Epithelial cell of esophagus (primary cell): Measurements from ENCODE around the gene PERCC1.

Experiments used
- DNase-seq: peaks from one replicate; pipeline ENCODE4 v3.0.0; 2010; ENCODE audit warnings: low read depth
- H3K4me3 ChIP-seq: 2 replicates; pipeline ENCODE4 v1.5.1; 2011; ENCODE audit warnings: mild to moderate bottlenecking, low read length, control low read depth
- TF ChIP-seq, protein P1 (sequence below): IDR thresholded peaks from 2 replicates; pipeline ENCODE4 v1.5.1; 2011; ENCODE audit warnings: low read depth, mild to moderate bottlenecking, low read length, control low read depth, inconsistent platforms; ENCODE audit not compliant: insufficient read depth; ENCODE audit errors: missing control alignments

PERCC1 gene

GRCh38 chr16:1398826-1399581 is 31.9 kb upstream of the PERCC1 start:
- no peak for DNase-seq
- TF ChIP-seq, protein P1, sequence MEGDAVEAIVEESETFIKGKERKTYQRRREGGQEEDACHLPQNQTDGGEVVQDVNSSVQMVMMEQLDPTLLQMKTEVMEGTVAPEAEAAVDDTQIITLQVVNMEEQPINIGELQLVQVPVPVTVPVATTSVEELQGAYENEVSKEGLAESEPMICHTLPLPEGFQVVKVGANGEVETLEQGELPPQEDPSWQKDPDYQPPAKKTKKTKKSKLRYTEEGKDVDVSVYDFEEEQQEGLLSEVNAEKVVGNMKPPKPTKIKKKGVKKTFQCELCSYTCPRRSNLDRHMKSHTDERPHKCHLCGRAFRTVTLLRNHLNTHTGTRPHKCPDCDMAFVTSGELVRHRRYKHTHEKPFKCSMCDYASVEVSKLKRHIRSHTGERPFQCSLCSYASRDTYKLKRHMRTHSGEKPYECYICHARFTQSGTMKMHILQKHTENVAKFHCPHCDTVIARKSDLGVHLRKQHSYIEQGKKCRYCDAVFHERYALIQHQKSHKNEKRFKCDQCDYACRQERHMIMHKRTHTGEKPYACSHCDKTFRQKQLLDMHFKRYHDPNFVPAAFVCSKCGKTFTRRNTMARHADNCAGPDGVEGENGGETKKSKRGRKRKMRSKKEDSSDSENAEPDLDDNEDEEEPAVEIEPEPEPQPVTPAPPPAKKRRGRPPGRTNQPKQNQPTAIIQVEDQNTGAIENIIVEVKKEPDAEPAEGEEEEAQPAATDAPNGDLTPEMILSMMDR, result no peak
- H3K4me3 ChIP-seq, result no peak overlapping the region

GRCh38 chr16:1401061-1401757 is 29.7 kb upstream of the PERCC1 start:
- TF ChIP-seq, protein P1, result no peak
- H3K4me3 ChIP-seq, result no peak overlapping the region
- DNase-seq, result no peak

GRCh38 chr16:1401758-1402154 is 29.1 kb upstream of the PERCC1 start:
- TF ChIP-seq, protein P1, result no peak
- DNase-seq, result no peak
- no peak overlapping the region for H3K4me3 ChIP-seq

DNA sequence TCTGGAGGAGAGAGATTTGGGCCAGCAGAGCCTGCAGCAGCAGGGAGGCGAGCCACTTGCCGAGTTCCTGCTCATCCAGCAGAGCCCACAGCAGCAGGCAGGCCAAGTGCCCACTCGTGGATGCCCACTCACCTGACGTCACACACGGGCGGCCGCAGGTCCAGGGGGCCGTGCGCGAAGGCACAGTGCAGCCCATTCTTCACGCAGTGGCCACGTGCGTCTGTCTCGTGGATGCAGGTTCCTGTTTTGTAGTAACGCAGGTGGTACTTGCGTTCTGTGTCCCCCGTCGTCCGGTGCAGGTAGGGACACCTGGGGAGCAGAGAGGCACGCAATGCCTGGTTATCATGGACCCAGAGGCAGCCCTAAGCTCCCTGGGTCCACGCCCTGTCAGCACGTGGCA is 27.8 kb upstream of the PERCC1 start:
- TF ChIP-seq, protein P1, result no peak
- DNase-seq, result no peak

DNA sequence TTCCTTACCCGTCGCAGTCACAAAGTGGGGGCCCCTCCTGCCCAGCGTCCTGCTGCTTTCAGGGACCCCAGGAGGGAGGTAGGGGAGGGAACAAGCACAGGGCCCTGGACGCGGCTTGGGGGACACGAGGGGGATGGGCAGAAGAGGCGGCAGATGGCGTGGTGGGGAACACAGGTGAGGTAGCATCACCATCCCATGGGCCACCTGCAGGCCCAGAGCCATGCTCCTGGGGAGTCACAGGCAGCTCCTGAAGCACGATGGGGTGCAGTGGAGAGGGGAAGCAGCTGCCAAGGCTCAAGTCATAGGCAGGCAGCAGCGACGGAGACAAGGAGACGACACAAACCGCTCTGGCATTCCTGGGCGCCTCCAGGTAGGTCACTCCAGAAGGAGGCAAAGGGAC is 27.1 kb upstream of the PERCC1 start:
- no peak overlapping the region for H3K4me3 ChIP-seq
- TF ChIP-seq, protein P1, result no peak
- no peak for DNase-seq

More for the DNA sequence above, 27.8 kb upstream of the PERCC1 start:
- no peak overlapping the region for H3K4me3 ChIP-seq

GRCh38 chr16:1407753-1408152 is 23.1 kb upstream of the PERCC1 start:
- H3K4me3 ChIP-seq, result peak overlapping the region; percentile 22
- TF ChIP-seq, protein P1, result no peak
- no peak for DNase-seq
